K562 (cell line): ENCODE measurements around the gene TMEM176B. TPM values are rescaled to one million over a fixed set of nuclear protein-coding genes. Genes with fewer than 3 reads are reported as not detected.
A peak's percentile ranks its signal among the peaks of the same experiment; 100 is the strongest.

Source experiments
- ELF1 ChIP-seq: fragments of 200-800 bp; sonication (Bioruptor generic); IDR thresholded peaks from 2 replicates; pipeline ENCODE4 v1.6.1; 2016; ENCODE audit warnings: missing genetic modification characterization, missing compliant biosample characterization
- ELF2 ChIP-seq: fragments of 250-450 bp; sonication (Bioruptor Pico); IDR thresholded peaks from 2 replicates; pipeline ENCODE4 v1.5.0; 2021; ENCODE audit warnings: mild to moderate bottlenecking
- GATAD2B ChIP-seq: fragments of 450-650 bp; IDR thresholded peaks from 2 replicates; pipeline ENCODE4 v1.6.1; 2017; ENCODE audit warnings: mild to moderate bottlenecking, borderline replicate concordance
- HDAC3 ChIP-seq: fragments of 450-650 bp; IDR thresholded peaks from 2 replicates; pipeline ENCODE4 v1.6.1; 2018; ENCODE audit warnings: borderline replicate concordance, mild to moderate bottlenecking, moderate library complexity; ENCODE audit not compliant: partially characterized antibody
- MGA ChIP-seq: fragments of 450-650 bp; IDR thresholded peaks from 2 replicates; pipeline ENCODE4 v1.6.1; 2016; ENCODE audit warnings: mild to moderate bottlenecking, moderate library complexity
- MYC ChIP-seq, 2 experiments: fragments of 250-450 bp in 1 of 2; sonication (Bioruptor Pico) in 1 of 2; IDR thresholded peaks; 2 replicates each; pipeline versions ENCODE4 v1.5.1 to v1.6.1; 2012 to 2021; ENCODE audit warnings: low read depth in 2 of 2, borderline replicate concordance in 1 of 2, improper control_type of control experiment in 1 of 2, low read length in 1 of 2, mild to moderate bottlenecking in 1 of 2, moderate library complexity in 1 of 2
- MYNN ChIP-seq, 2 experiments: sonication (generic); formaldehyde crosslinking in 1 of 2; IDR thresholded peaks; 2 replicates each; pipeline versions ENCODE4 v1.5.0 to v1.6.1; 2016 to 2020; ENCODE audit warnings: antibody characterized with exemption in 1 of 2, missing genetic modification reagents in 1 of 2
- PML ChIP-seq: IDR thresholded peaks from 2 replicates; pipeline ENCODE4 v1.6.1; 2012; ENCODE audit warnings: low read length, inconsistent platforms
- RB1 ChIP-seq: fragments of 450-650 bp; IDR thresholded peaks from 2 replicates; pipeline ENCODE4 v1.6.1; 2017; ENCODE audit warnings: low read depth, mild to moderate bottlenecking
- SMAD4 ChIP-seq: fragments of 250-450 bp; sonication (Bioruptor Pico); conservative IDR thresholded peaks from 2 replicates; pipeline ENCODE4 v1.8.0; 2021; ENCODE audit warnings: inconsistent platforms, mild to moderate bottlenecking, moderate library complexity
- SMARCC2 ChIP-seq: fragments of 450-650 bp; IDR thresholded peaks from 2 replicates; pipeline ENCODE4 v1.6.1; 2017; ENCODE audit warnings: antibody characterized with exemption, moderate library complexity, mild to moderate bottlenecking, low read depth
- TAF15 ChIP-seq: fragments of 200-400 bp; formaldehyde crosslinking; IDR thresholded peaks from 2 replicates; pipeline ENCODE4 v1.6.1; 2017; ENCODE audit warnings: mild to moderate bottlenecking, low read depth, low read length, moderate library complexity
- ZNF224 ChIP-seq: sonication (generic); formaldehyde crosslinking; IDR thresholded peaks from 2 replicates; pipeline ENCODE4 v1.8.0; 2022; ENCODE audit warnings: mild to moderate bottlenecking, missing genetic modification reagents
- polyA plus RNA-seq, 8 experiments: library from polyadenylated mRNA; depleted of rRNA in 4 of 8; stranded (reverse) in 5 of 8; unstranded in 3 of 8; fragments of >200 nt; fragmentation: Nextera tagmentation in 2 of 8; fragmentation: Illumina TruSeq in 1 of 8; extraction: Ambion mirVana in 2 of 8; extraction: Trizol in 1 of 8; gene quantifications; 2 replicates each; pipeline versions ENCODE4 v1.2.1 to v1.2.3, GENCODE V29; 2011 to 2014; ENCODE audit warnings: inconsistent platforms in 1 of 8, missing spikeins in 1 of 8
- total RNA-seq, 7 experiments: library from RNA; depleted of rRNA in 6 of 7; stranded (reverse); fragments of >200 nt in 6 of 7; fragmentation: Illumina TruSeq in 2 of 7; extraction: Trizol in 2 of 7; gene quantifications; 2 replicates each; pipeline versions ENCODE4 v1.2.1 to v1.2.3, GENCODE V29; 2011 to 2021; ENCODE audit warnings: low replicate concordance in 1 of 7
- TF ChIP-seq, protein P1 (sequence below), 2 experiments: fragments of 250-450 bp in 1 of 2; fragments of 450-650 bp in 1 of 2; sonication (Bioruptor Pico) in 1 of 2; IDR thresholded peaks; 2 replicates each; pipeline versions ENCODE4 v1.6.1 to v1.8.0; 2016 to 2021; ENCODE audit warnings: mild to moderate bottlenecking in 2 of 2, moderate library complexity in 2 of 2, missing compliant biosample characterization in 1 of 2, missing genetic modification characterization in 1 of 2

TMEM176B gene
- total and polyA plus RNA-seq, 9 of the 15 experiments (the other 6 are each of a cell fraction or from before 2014, with no cell fraction given): 0.19 to 0.60 TPM; not detected in 7

DNA sequence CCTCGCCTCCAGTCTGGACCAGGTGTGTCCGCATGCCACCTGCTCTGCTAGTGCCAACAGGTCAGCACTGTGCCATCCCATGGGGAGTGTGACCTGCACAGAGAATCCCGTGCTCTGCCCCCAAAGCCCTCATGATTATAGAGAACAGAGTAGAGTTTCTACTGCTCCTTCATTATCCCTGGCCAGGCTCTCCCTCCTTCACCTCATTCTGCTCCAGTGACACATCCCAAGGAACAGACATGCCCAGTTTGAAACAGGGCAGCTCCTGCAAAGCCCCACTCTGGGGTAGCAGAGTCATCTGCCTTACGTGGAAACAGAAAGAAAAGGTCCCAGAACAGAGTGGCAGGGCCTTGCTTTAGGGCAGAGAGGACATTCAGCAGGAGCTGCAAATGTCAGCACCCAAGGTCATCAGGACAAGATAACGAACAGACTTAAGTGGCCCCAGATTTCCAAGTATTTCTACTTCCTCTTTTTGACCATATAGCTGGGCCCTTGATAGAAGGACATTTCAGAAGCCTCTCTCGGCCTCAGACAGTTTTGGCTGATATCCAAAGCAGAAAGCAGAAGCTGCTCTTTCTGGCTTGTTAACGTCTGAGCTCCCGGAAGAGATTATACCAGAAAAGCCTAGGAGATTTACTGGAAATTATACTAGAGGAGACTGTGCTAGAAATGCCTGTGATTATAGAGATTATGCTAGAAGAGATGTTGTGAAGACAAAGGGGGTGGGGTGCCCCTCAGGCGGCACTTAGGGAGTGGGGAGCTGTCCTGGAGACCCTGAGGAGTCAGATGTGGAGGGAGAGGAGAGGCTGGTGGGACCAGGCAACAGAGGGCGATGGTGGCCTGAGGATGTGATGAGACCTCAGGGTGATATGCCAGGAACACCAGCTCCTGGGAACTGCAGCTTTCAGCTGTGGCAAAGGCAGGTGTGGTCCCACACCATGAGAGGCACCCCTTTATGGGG is 12.6 kb downstream of the TMEM176B start (continued):
- no peak; the same call in 1 of the 2 replicates for TF ChIP-seq GATAD2B
- peak; percentile 54; the same call in 1 of the 2 replicates for TF ChIP-seq RB1
- TF ChIP-seq ELF1 (tag): no peak; the same call in 1 of the 2 replicates
- peak; percentile 83; the same call in 1 of the 2 replicates for TF ChIP-seq SMAD4 (CRISPR knock-in tag)
- TF ChIP-seq, protein P1, sequence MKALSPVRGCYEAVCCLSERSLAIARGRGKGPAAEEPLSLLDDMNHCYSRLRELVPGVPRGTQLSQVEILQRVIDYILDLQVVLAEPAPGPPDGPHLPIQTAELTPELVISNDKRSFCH (CRISPR knock-in tag; IDR thresholded peaks at IDR 0.05): no peak
- TF ChIP-seq, protein P1 (tag; IDR thresholded peaks at IDR 0.05): no peak
- TF ChIP-seq ELF2 (CRISPR knock-in tag): peak; percentile 53; the same call in 1 of the 2 replicates
- peak; percentile 78 for TF ChIP-seq MYC (IDR thresholded peaks at IDR 0.05; ENCODE audit: low read depth, low read length)
- TF ChIP-seq MYC (CRISPR knock-in tag; IDR thresholded peaks at IDR 0.05; ENCODE audit: borderline replicate concordance, low read depth): no peak
- no peak for TF ChIP-seq ZNF224 (CRISPR knock-in tag)
- no peak for TF ChIP-seq MGA
- peak; percentile 74 for TF ChIP-seq HDAC3
- peak; percentile 59; the same call in 1 of the 2 replicates for TF ChIP-seq SMARCC2
- TF ChIP-seq MYNN (IDR thresholded peaks at IDR 0.05): peak; percentile 28; the same call in 1 of the 2 replicates
- TF ChIP-seq MYNN (CRISPR knock-in tag; IDR thresholded peaks at IDR 0.05): no peak
- TF ChIP-seq PML: peak; percentile 49; the same call in 1 of the 2 replicates
- no peak for TF ChIP-seq TAF15
